Gastrocnemius medialis (tissue), 4 donors: Measurements from ENCODE around the gene RAB33A.

Source experiments
- CTCF ChIP-seq, 5 experiments: fragments of 450-650 bp in 3 of 5; fragments of 200-600 bp in 2 of 5; sonication (generic) in 2 of 5; IDR thresholded peaks in 4 of 5; conservative IDR thresholded peaks in 1 of 5; 1 replicate in 4 of 5; 2 replicates in 1 of 5; pipeline ENCODE4 v1.5.1; 2016 to 2019; ENCODE audit warnings: antibody characterized with exemption in 5 of 5, mild to moderate bottlenecking in 3 of 5, moderate library complexity in 3 of 5
- POLR2A ChIP-seq, 2 donors: fragments of 450-650 bp; IDR thresholded peaks; one replicate each; pipeline ENCODE4 v1.6.1; 2017; ENCODE audit warnings: antibody characterized with exemption in 2 of 2, mild to moderate bottlenecking in 2 of 2, moderate library complexity in 2 of 2

- TF ChIP-seq CTCF (IDR thresholded peaks at IDR 0.05 in 4 of 5, conservative IDR thresholded peaks at IDR 0.05 in 1 of 5) = no peak
- TF ChIP-seq POLR2A (IDR thresholded peaks at IDR 0.05) = no peak
Observed at GRCh38 chrX:130158311-130158710, 13.5 kb upstream of the RAB33A start.
